H1 (cell line): ENCODE data around the gene C20orf96. TPM values are rescaled to one million over a fixed set of nuclear protein-coding genes. Genes with fewer than 3 reads are reported as not detected.

Source experiments
- CTCF ChIA-PET: fragments of 300-600 bp; sonication (Branson Sonifier 250); formaldehyde crosslinking; loops from one replicate; lab custom pipeline; 2021; ENCODE audit not compliant: partially characterized antibody; lab: Charles Lee
- POLR2A ChIA-PET: fragments of 300-600 bp; sonication (Branson Sonifier 250); formaldehyde crosslinking; loops from one replicate; lab custom pipeline; 2021; ENCODE audit warnings: inconsistent platforms; ENCODE audit not compliant: partially characterized antibody; lab: Charles Lee
- DNase-seq, 2 experiments: peaks; one replicate each; pipeline versions ENCODE4 v3.0.0 to v3.0.0-alpha.2; 2010 to 2022; ENCODE audit warnings: low spot score in 2 of 2, low read depth in 1 of 2, mixed read lengths in 1 of 2
- FAIRE-seq: peaks from 2 replicates; lab custom pipeline; 2011; peaks lifted over from hg19 to GRCh38; lab: Jason Lieb, UNC
- H2AFZ ChIP-seq: 2 replicates; pipeline ENCODE4 v1.8.1; 2012; ENCODE audit warnings: low read length, inconsistent platforms
- H2AK5ac ChIP-seq: 2 replicates; pipeline ENCODE4 v1.6.1; 2013; ENCODE audit warnings: low read depth, low read length
- H2BK120ac ChIP-seq: replicated peaks from 2 replicates; pipeline ENCODE3; 2013; ENCODE audit warnings: low read depth, low read length, inconsistent platforms
- H2BK12ac ChIP-seq: 2 replicates; pipeline ENCODE4 v1.6.1; 2013; ENCODE audit warnings: low read depth, low read length
- H2BK15ac ChIP-seq: 2 replicates; pipeline ENCODE4 v1.6.1; 2013; ENCODE audit warnings: low read length
- H2BK20ac ChIP-seq: 2 replicates; pipeline ENCODE4 v1.6.1; 2013; ENCODE audit warnings: low read length
- H2BK5ac ChIP-seq: 2 replicates; pipeline ENCODE4 v1.6.1; 2013; ENCODE audit warnings: low read depth, low read length
- H3K14ac ChIP-seq: 2 replicates; pipeline ENCODE4 v1.6.1; 2013; ENCODE audit warnings: inconsistent platforms; ENCODE audit not compliant: insufficient read length
- H3K18ac ChIP-seq: 2 replicates; pipeline ENCODE4 v1.6.1; 2013; ENCODE audit warnings: low read length; ENCODE audit errors: extremely low read depth
- H3K23ac ChIP-seq: 2 replicates; pipeline ENCODE4 v1.6.1; 2013; ENCODE audit warnings: inconsistent platforms; ENCODE audit not compliant: insufficient read length
- H3K23me2 ChIP-seq: 2 replicates; pipeline ENCODE4 v1.6.1; 2013; ENCODE audit warnings: low read depth, low read length
- H3K27ac ChIP-seq: 2 replicates; pipeline ENCODE4 v1.6.1; 2011; ENCODE audit warnings: low read depth, low read length, inconsistent platforms
- H3K27me3 ChIP-seq, 4 experiments: replicated peaks in 1 of 4; 1 replicate in 1 of 4; 2 replicates in 3 of 4; pipeline versions ENCODE4 v1.6.1 to v1.8.1; 2011 to 2013; ENCODE audit warnings: low read length in 3 of 4, mild to moderate bottlenecking in 3 of 4, inconsistent platforms in 2 of 4, mixed read lengths in 2 of 4, moderate library complexity in 1 of 4; ENCODE audit not compliant: control insufficient read depth in 3 of 4, insufficient read depth in 3 of 4; ENCODE audit errors: extremely low read depth in 1 of 4
- H3K36me3 ChIP-seq, 4 experiments: 2 replicates each; pipeline versions ENCODE4 v1.6.1 to v1.8.1; 2011 to 2013; ENCODE audit warnings: mild to moderate bottlenecking in 4 of 4, low read length in 3 of 4, moderate library complexity in 2 of 4, control low read depth in 1 of 4, inconsistent platforms in 1 of 4; ENCODE audit not compliant: insufficient read depth in 4 of 4, control insufficient read depth in 2 of 4
- H3K4ac ChIP-seq: replicated peaks from 2 replicates; pipeline ENCODE3; 2013; ENCODE audit warnings: low read length, low read depth, mixed read lengths, inconsistent platforms; ENCODE audit not compliant: insufficient read length
- H3K4me1 ChIP-seq, 4 experiments: replicated peaks in 1 of 4; 1 replicate in 1 of 4; 2 replicates in 3 of 4; pipeline versions ENCODE4 v1.6.1 to v1.8.1; 2011 to 2013; ENCODE audit warnings: low read length in 3 of 4, inconsistent platforms in 2 of 4, mixed read lengths in 1 of 4; ENCODE audit not compliant: insufficient read depth in 4 of 4, control insufficient read depth in 3 of 4
- H3K4me2 ChIP-seq, 2 experiments: 2 replicates each; pipeline versions ENCODE4 v1.6.1 to v1.8.1; 2011 to 2013; ENCODE audit warnings: low read depth in 2 of 2, low read length in 2 of 2, control low read depth in 1 of 2, inconsistent platforms in 1 of 2, mild to moderate bottlenecking in 1 of 2; ENCODE audit not compliant: insufficient read depth in 1 of 2
- H3K4me3 ChIP-seq, 4 experiments: fragments of 200-600, 300-600 bp in 1 of 4; sonication (generic), shearing (Covaris generic), sonication (Bioruptor Twin) in 1 of 4; 2 replicates each; pipeline versions ENCODE4 v1.5.1 to v1.8.1; 2011 to 2016; ENCODE audit warnings: low read length in 4 of 4, low read depth in 3 of 4, control low read depth in 2 of 4, inconsistent platforms in 2 of 4, mild to moderate bottlenecking in 2 of 4, mixed read lengths in 1 of 4, moderate library complexity in 1 of 4; ENCODE audit not compliant: insufficient read depth in 2 of 4; ENCODE audit errors: extremely low read depth in 1 of 4
- H3K56ac ChIP-seq: replicated peaks from 2 replicates; pipeline ENCODE3; 2013; ENCODE audit warnings: low read depth, mild to moderate bottlenecking, mixed read lengths, low read length, inconsistent platforms; ENCODE audit not compliant: insufficient read length
- H3K79me1 ChIP-seq: 2 replicates; pipeline ENCODE4 v1.6.1; 2013; ENCODE audit warnings: low read depth, low read length, control low read depth
- H3K79me2 ChIP-seq, 2 experiments: 2 replicates each; pipeline versions ENCODE4 v1.6.1 to v1.8.1; 2012 to 2013; ENCODE audit warnings: low read length in 2 of 2, mild to moderate bottlenecking in 2 of 2, inconsistent platforms in 1 of 2; ENCODE audit not compliant: insufficient read depth in 2 of 2, control insufficient read depth in 1 of 2
- H3K9ac ChIP-seq, 4 experiments: replicated peaks in 1 of 4; 1 replicate in 1 of 4; 2 replicates in 3 of 4; pipeline versions ENCODE4 v1.6.1 to v1.8.1; 2011 to 2013; ENCODE audit warnings: low read depth in 3 of 4, low read length in 3 of 4, control low read depth in 2 of 4, mild to moderate bottlenecking in 2 of 4, moderate library complexity in 2 of 4, inconsistent platforms in 1 of 4; ENCODE audit errors: extremely low read depth in 1 of 4
- H3K9me3 ChIP-seq, 2 experiments: 2 replicates each; pipeline versions ENCODE4 v1.6.1 to v1.8.1; 2012 to 2013; ENCODE audit warnings: mild to moderate bottlenecking in 2 of 2, moderate library complexity in 2 of 2, control low read depth in 1 of 2, inconsistent platforms in 1 of 2, low read depth in 1 of 2, low read length in 1 of 2, mixed read lengths in 1 of 2; ENCODE audit not compliant: insufficient read depth in 2 of 2
- H4K20me1 ChIP-seq, 2 experiments: replicated peaks in 1 of 2; 2 replicates each; pipeline versions ENCODE3 to v1.8.1; 2011 to 2013; ENCODE audit warnings: inconsistent platforms in 2 of 2, low read length in 2 of 2, mild to moderate bottlenecking in 1 of 2; ENCODE audit not compliant: insufficient read depth in 2 of 2, control insufficient read depth in 1 of 2
- H4K5ac ChIP-seq: 2 replicates; pipeline ENCODE4 v1.6.1; 2013; ENCODE audit warnings: low read length, low read depth, mixed read lengths, inconsistent platforms; ENCODE audit not compliant: insufficient read length
- H4K8ac ChIP-seq: 2 replicates; pipeline ENCODE4 v1.8.0; 2013; ENCODE audit warnings: mild to moderate bottlenecking, moderate library complexity, low read length, inconsistent platforms; ENCODE audit not compliant: insufficient read depth; ENCODE audit errors: extremely low read depth
- H4K91ac ChIP-seq: replicated peaks from 2 replicates; pipeline ENCODE3; 2013; ENCODE audit warnings: low read length, mixed read lengths, inconsistent platforms; ENCODE audit not compliant: insufficient read length
- ASH2L ChIP-seq: fragments of 200-600, 300-600 bp; sonication (generic); IDR thresholded peaks from one replicate; pipeline ENCODE4 v1.7.1; 2017; ENCODE audit warnings: low read length
- BCL11A ChIP-seq, 2 experiments: IDR thresholded peaks; one replicate each; pipeline ENCODE4 v1.6.1; 2011; ENCODE audit warnings: low read depth in 2 of 2, low read length in 2 of 2, mild to moderate bottlenecking in 2 of 2
- CBX5 ChIP-seq: fragments of 300-800, 300-1000 bp; sonication (generic); IDR thresholded peaks from 2 replicates; pipeline ENCODE4 v1.7.1; 2016; ENCODE audit warnings: antibody characterized with exemption, low read length, low read depth
- EGR1 ChIP-seq: IDR thresholded peaks from 2 replicates; pipeline ENCODE4 v1.6.1; 2011; ENCODE audit warnings: low read depth, low read length, borderline replicate concordance
- EZH2 ChIP-seq: fragments of 200-600 bp; sonication (generic); IDR thresholded peaks from 2 replicates; pipeline ENCODE4 v1.7.1; 2012; ENCODE audit warnings: low read depth, mild to moderate bottlenecking, moderate library complexity, low read length, inconsistent platforms; ENCODE audit not compliant: severe bottlenecking
- GABPA ChIP-seq: IDR thresholded peaks from 2 replicates; pipeline ENCODE4 v1.6.1; 2011; ENCODE audit warnings: mild to moderate bottlenecking, low read length, moderate library complexity, borderline replicate concordance; ENCODE audit not compliant: insufficient read depth
- HDAC6 ChIP-seq: IDR thresholded peaks from one replicate; pipeline ENCODE4 v1.7.1; 2012; ENCODE audit warnings: low read depth, mild to moderate bottlenecking, inconsistent platforms, low read length, moderate library complexity
- KDM1A ChIP-seq: fragments of 200-600, 300-600 bp; sonication (generic); IDR thresholded peaks from 2 replicates; pipeline ENCODE4 v1.7.1; 2016; ENCODE audit warnings: mild to moderate bottlenecking, low read length, borderline replicate concordance
- NRF1 ChIP-seq: IDR thresholded peaks from 2 replicates; pipeline ENCODE4 v1.6.1; 2011; ENCODE audit warnings: mild to moderate bottlenecking, low read depth, low read length, improper control_type of control experiment
- PHF8 ChIP-seq: fragments of 200-600 bp; sonication (generic); conservative IDR thresholded peaks from 2 replicates; pipeline ENCODE4 v1.7.1; 2012; ENCODE audit warnings: low read depth, mild to moderate bottlenecking, inconsistent platforms, low read length, moderate library complexity
- POLR2A ChIP-seq, 2 experiments: IDR thresholded peaks; 1 replicate in 1 of 2; 2 replicates in 1 of 2; pipeline ENCODE4 v1.6.1; 2011; ENCODE audit warnings: low read depth in 2 of 2, low read length in 2 of 2, mild to moderate bottlenecking in 2 of 2; ENCODE audit errors: control extremely low read depth in 1 of 2
- POLR2AphosphoS5 ChIP-seq: IDR thresholded peaks from 2 replicates; pipeline ENCODE4 v1.6.1; 2011; ENCODE audit warnings: low read depth, low read length
- RXRA ChIP-seq: IDR thresholded peaks from 2 replicates; pipeline ENCODE4 v1.6.1; 2011; ENCODE audit warnings: low read depth, mild to moderate bottlenecking, low read length, moderate library complexity; ENCODE audit not compliant: insufficient read depth
- SP2 ChIP-seq: IDR thresholded peaks from 2 replicates; pipeline ENCODE4 v1.6.1; 2012; ENCODE audit warnings: mild to moderate bottlenecking, low read length, inconsistent platforms
- YY1 ChIP-seq: IDR thresholded peaks from 2 replicates; pipeline ENCODE4 v1.6.1; 2011; ENCODE audit warnings: low read depth, mild to moderate bottlenecking, low read length
- WGBS, 2 experiments: shearing (Covaris generic) in 1 of 2; methylation state at CpG; one replicate each; pipeline versions ENCODE4 v1.1.6 to v1.1.7; 2013 to 2015; ENCODE audit warnings: low lambda C conversion rate in 2 of 2, mixed read lengths in 2 of 2, inconsistent platforms in 1 of 2, low coverage in 1 of 2, missing lambda C conversion rate in 1 of 2; ENCODE audit not compliant: insufficient replicate concordance in 2 of 2, insufficient coverage in 1 of 2, insufficient read length in 1 of 2; ENCODE audit errors: extremely low coverage in 1 of 2, missing lambda C conversion rate in 1 of 2; 5-methylcytosine and 5-hydroxymethylcytosine counted together
- polyA plus RNA-seq, 7 experiments: library from polyadenylated mRNA; depleted of rRNA in 3 of 7; stranded (reverse) in 5 of 7; unstranded in 2 of 7; fragments of >200 nt in 5 of 7; fragments of 200-250 nt in 2 of 7; gene quantifications; 1 replicate in 5 of 7; 2 replicates in 1 of 7; 4 replicates in 1 of 7; pipeline versions ENCODE4 v1.2.1 to v1.2.3, GENCODE V29; 2011 to 2013; ENCODE audit warnings: missing spikeins in 2 of 7, mixed read lengths in 2 of 7
- total RNA-seq: library from RNA; stranded (reverse); fragmentation: NEBNext Ultra II Directional; extraction: Animal tissue kit (Norgen Biotek cat#: 25700); gene quantifications from 2 replicates; pipeline ENCODE4 v1.2.1, GENCODE V29; 2021

C20orf96 gene
- total and polyA plus RNA-seq, 2 of the 8 experiments (the other 6 are each of a cell fraction or from before 2014, with no cell fraction given): 19.2 to 21.0 TPM

- Histone ChIP-seq H2BK12ac (no peak overlapping the region), H3K4me3 (no peak overlapping the region), H4K5ac (no peak overlapping the region), H2BK15ac (no peak overlapping the region), H4K20me1 (peaks cover 8 to 11% of the 10 kb centered on the region in 2 experiments), H2BK20ac (no peak overlapping the region), H3K18ac (no peak overlapping the region), H2BK5ac (no peak overlapping the region), H3K27me3 (peaks cover 0 to 4% (median 2%) of the 10 kb centered on the region in 4 experiments; a peak in 1 of 7 replicates), H3K36me3 (no peaks in the 10 kb centered on the region), H2AK5ac (no peak overlapping the region), H4K91ac (no peak overlapping the region), H3K23ac (no peak overlapping the region), H3K4ac (no peak overlapping the region), H3K79me1 (peaks cover 4% of the 10 kb centered on the region), H3K9ac (no peak overlapping the region), H2AFZ (no peak overlapping the region), H3K23me2 (no peaks in the 10 kb centered on the region), H3K79me2 (peaks cover 0 to under 1% of the 10 kb centered on the region in 2 experiments; a peak in 2 of 4 replicates), H2BK120ac (no peak overlapping the region), H3K9me3 (no peaks in the 10 kb centered on the region), H3K27ac (no peak overlapping the region), H4K8ac (no peak overlapping the region), H3K56ac (no peak overlapping the region), H3K4me2 (no peak overlapping the region), H3K4me1 (peaks cover 0 to 9% (median 7%) of the 10 kb centered on the region in 4 experiments; a peak in 5 of 7 replicates), H3K14ac (no peak overlapping the region)
- POLR2A ChIA-PET: interaction anchor here (1.2 to 2.8 kb wide), 3 partner anchors 11 to 55 kb away, joined by 3 to 9 read pairs (median 7); partner anchors contain the start of gene NRSN2
- DNase-seq: no peak
- FAIRE-seq: no peak
- WGBS, 2 experiments: 93% methylated on average over 8 of the region's 8 CpGs; no CpG with 5 or more reads in 1 of the 2 experiments
- CTCF ChIA-PET: interaction anchor here (0.9 to 5.9 kb wide), 5 partner anchors 28 to 126 kb away, joined by 3 to 45 read pairs (median 4); no protein-coding TSS in a partner anchor
- TF ChIP-seq PHF8: no peak
- no peak for TF ChIP-seq EZH2
- no peak for TF ChIP-seq RXRA
- TF ChIP-seq YY1: no peak
- no peak for TF ChIP-seq GABPA
- TF ChIP-seq CBX5: no peak
- TF ChIP-seq SP2: no peak
- no peak for TF ChIP-seq KDM1A
- TF ChIP-seq POLR2A (IDR thresholded peaks at IDR 0.05; ENCODE audit: control extremely low read depth in 1 of 2, low read depth in 2 of 2, low read length in 2 of 2): no peak
- no peak for TF ChIP-seq NRF1
- no peak for TF ChIP-seq BCL11A (IDR thresholded peaks at IDR 0.05; ENCODE audit: low read depth in 2 of 2, low read length in 2 of 2)
- TF ChIP-seq EGR1: no peak
- no peak for TF ChIP-seq POLR2AphosphoS5
- no peak for TF ChIP-seq HDAC6
- TF ChIP-seq ASH2L: no peak
These were observed 44.0 kb upstream of the C20orf96 start for GRCh38 chr20:334578-334977.
